Type B pancreatic cell (in vitro differentiated cells): ENCODE results near the gene MRPS6. TPM values are rescaled to one million over a fixed set of nuclear protein-coding genes. Genes with fewer than 3 reads are reported as not detected.

Experiments
- DNase-seq: peaks from one replicate; pipeline ENCODE4 v3.0.0; 2021; ENCODE audit warnings: mixed read lengths; ENCODE audit not compliant: unreplicated experiment; ENCODE audit errors: extremely low spot score
- H3K27ac Mint-ChIP-seq: 2 replicates; pipeline ENCODE4 v1.8.0; 2021; ENCODE audit warnings: mild to moderate bottlenecking, mixed read lengths
- H3K27me3 Mint-ChIP-seq: 2 replicates; pipeline ENCODE4 v1.8.0; 2021; ENCODE audit warnings: mixed read lengths
- H3K36me3 Mint-ChIP-seq: 2 replicates; pipeline ENCODE4 v1.8.0; 2021; ENCODE audit warnings: mixed read lengths
- H3K4me1 Mint-ChIP-seq: one replicate; pipeline ENCODE4 v1.8.0; 2021; ENCODE audit warnings: mixed read lengths; ENCODE audit not compliant: unreplicated experiment
- H3K4me3 Mint-ChIP-seq: 2 replicates; pipeline ENCODE4 v1.8.0; 2021; ENCODE audit warnings: mild to moderate bottlenecking, mixed read lengths
- H3K9me3 Mint-ChIP-seq: 2 replicates; pipeline ENCODE4 v1.8.0; 2021; ENCODE audit warnings: mixed read lengths
- CTCF ChIP-seq: fragments of 200-600 bp; sonication (generic); conservative IDR thresholded peaks from 2 replicates; pipeline ENCODE4 v1.5.0; 2021; ENCODE audit warnings: antibody characterized with exemption, mild to moderate bottlenecking
- total RNA-seq: library from RNA; stranded (reverse); gene quantifications from 2 replicates; pipeline ENCODE4 v1.2.1, GENCODE V29; 2021; ENCODE audit warnings: low replicate concordance

Gene MRPS6
- total RNA-seq, 1 donor from 2014 or later = 74.8 TPM

- Mint-ChIP-seq H3K4me3 (no peak overlapping the region), H3K27me3 (no peaks in the 10 kb centered on the region), H3K27ac (no peak overlapping the region), H3K4me1 (peaks cover 17% of the 10 kb centered on the region), H3K9me3 (peaks cover 7% of the 10 kb centered on the region), H3K36me3 (peaks cover 32% of the 10 kb centered on the region)
- no peak for TF ChIP-seq CTCF
- no peak for DNase-seq
Measured at GRCh38 chr21:34148826-34149558, 75.6 kb downstream of the MRPS6 start.

- no peaks in the 10 kb centered on the region for H3K27me3 Mint-ChIP-seq
- peaks cover 4% of the 10 kb centered on the region for H3K9me3 Mint-ChIP-seq
- peaks cover 12% of the 10 kb centered on the region for H3K4me1 Mint-ChIP-seq
- H3K4me3 Mint-ChIP-seq = no peak overlapping the region
- no peak overlapping the region for H3K27ac Mint-ChIP-seq
- H3K36me3 Mint-ChIP-seq = peaks cover 13% of the 10 kb centered on the region
- no peak for TF ChIP-seq CTCF
- no peak for DNase-seq
Measured at GRCh38 chr21:34152500-34152899, 79.1 kb downstream of the MRPS6 start.

GRCh38 chr21:34154878-34155277, 81.5 kb downstream of the MRPS6 start:
- H3K9me3 Mint-ChIP-seq = peaks cover 3% of the 10 kb centered on the region
- H3K27ac Mint-ChIP-seq = no peak overlapping the region
- no peaks in the 10 kb centered on the region for H3K27me3 Mint-ChIP-seq
- H3K4me1 Mint-ChIP-seq = no peaks in the 10 kb centered on the region
- DNase-seq = no peak
- no peak for TF ChIP-seq CTCF
- H3K4me3 Mint-ChIP-seq = no peak overlapping the region
- peaks cover 16% of the 10 kb centered on the region for H3K36me3 Mint-ChIP-seq

GRCh38 chr21:34156957-34157356, 83.6 kb downstream of the MRPS6 start:
- no peak for DNase-seq
- no peak for TF ChIP-seq CTCF

GRCh38 chr21:34157521-34157920, 84.1 kb downstream of the MRPS6 start:
- H3K9me3 Mint-ChIP-seq = peaks cover 6% of the 10 kb centered on the region
- no peak overlapping the region for H3K27ac Mint-ChIP-seq
- no peak for DNase-seq
- TF ChIP-seq CTCF = no peak
- peaks cover 11% of the 10 kb centered on the region for H3K36me3 Mint-ChIP-seq
- no peak overlapping the region for H3K4me3 Mint-ChIP-seq
- no peaks in the 10 kb centered on the region for H3K27me3 Mint-ChIP-seq
- H3K4me1 Mint-ChIP-seq = no peaks in the 10 kb centered on the region

More at GRCh38 chr21:34156957-34157356, 83.6 kb downstream of the MRPS6 start:
- Mint-ChIP-seq H3K27ac (no peak overlapping the region), H3K4me1 (no peaks in the 10 kb centered on the region), H3K9me3 (peaks cover 6% of the 10 kb centered on the region), H3K4me3 (no peak overlapping the region), H3K27me3 (no peaks in the 10 kb centered on the region), H3K36me3 (peaks cover 11% of the 10 kb centered on the region)
